B cell (primary cell): ENCODE measurements around the gene WIPI1. TPM values are rescaled to one million over a fixed set of nuclear protein-coding genes. Genes with fewer than 3 reads are reported as not detected.

Experiments
- ATAC-seq: fragments of 200-7000 bp; cut with Tn5 transposase; one replicate; pipeline ENCODE4 v1.10.0; 2021; ENCODE audit warnings: low read depth, mild to moderate bottlenecking, moderate number of reproducible peaks, moderate library complexity
- CTCF ChIA-PET: fragments of 350-600 bp; sonication (Branson Sonifier 250); formaldehyde crosslinking; loops from one replicate; lab custom pipeline; 2021; ENCODE audit warnings: antibody characterized with exemption, inconsistent platforms; lab: Charles Lee
- POLR2A ChIA-PET: fragments of 350-600 bp; sonication (Branson Sonifier 250); formaldehyde crosslinking; loops from one replicate; lab custom pipeline; 2021; ENCODE audit warnings: antibody characterized with exemption; lab: Charles Lee
- DNase-seq: peaks from one replicate; pipeline ENCODE4 v3.0.0; 2013
- H2AFZ ChIP-seq: 2 replicates; pipeline ENCODE4 v1.6.1; 2012; ENCODE audit warnings: mild to moderate bottlenecking, low read depth, low read length; ENCODE audit not compliant: insufficient read depth, poor library complexity, severe bottlenecking
- H3K27ac ChIP-seq, 2 donors: 1 replicate in 1 of 2; 2 replicates in 1 of 2; pipeline ENCODE4 v1.5.1; 2012 to 2013; ENCODE audit warnings: low read length in 2 of 2, mild to moderate bottlenecking in 2 of 2, moderate library complexity in 1 of 2
- H3K27me3 ChIP-seq, 4 experiments: fragments of 200-600 bp in 1 of 4; sonication (generic) in 1 of 4; replicated peaks in 1 of 4; 1 replicate in 2 of 4; 2 replicates in 2 of 4; pipeline versions ENCODE4 v1.6.1 to v1.7.0; 2013 to 2016; ENCODE audit warnings: low read length in 3 of 4, mild to moderate bottlenecking in 2 of 4, mixed read lengths in 1 of 4, moderate library complexity in 1 of 4; ENCODE audit not compliant: insufficient read depth in 4 of 4, control insufficient read depth in 3 of 4; ENCODE audit errors: control extremely low read depth in 1 of 4
- H3K36me3 ChIP-seq, 2 experiments: replicated peaks in 1 of 2; 1 replicate in 1 of 2; 2 replicates in 1 of 2; pipeline versions ENCODE4 v1.6.1 to v1.7.1; 2013; ENCODE audit warnings: low read length in 1 of 2; ENCODE audit not compliant: insufficient read depth in 2 of 2, control insufficient read depth in 1 of 2; ENCODE audit errors: control extremely low read depth in 1 of 2, extremely low read depth in 1 of 2
- H3K4me1 ChIP-seq, 2 donors: fragments of 200-600 bp in 1 of 2; sonication (generic) in 1 of 2; 1 replicate in 1 of 2; 2 replicates in 1 of 2; pipeline versions ENCODE4 v1.5.1 to v1.6.1; 2013 to 2017; ENCODE audit warnings: low read length in 2 of 2; ENCODE audit not compliant: control insufficient read depth in 2 of 2, insufficient read depth in 2 of 2
- H3K4me2 ChIP-seq: replicated peaks from 2 replicates; pipeline ENCODE3; 2012; ENCODE audit warnings: mild to moderate bottlenecking, low read depth, low read length; ENCODE audit not compliant: poor library complexity, severe bottlenecking
- H3K4me3 ChIP-seq, 5 experiments: fragments of 200-600 bp in 1 of 5; sonication (generic) in 1 of 5; 1 replicate in 3 of 5; 2 replicates in 2 of 5; pipeline versions ENCODE4 v1.5.1 to v1.7.0; 2011 to 2016; ENCODE audit warnings: low read length in 4 of 5, mild to moderate bottlenecking in 4 of 5, low read depth in 2 of 5, control low read depth in 1 of 5, moderate library complexity in 1 of 5; ENCODE audit not compliant: insufficient read depth in 1 of 5; ENCODE audit errors: control extremely low read depth in 1 of 5, extremely low read depth in 1 of 5
- H3K79me2 ChIP-seq: fragments of 200-600 bp; sonication (generic); one replicate; pipeline ENCODE4 v1.6.0; 2016; ENCODE audit warnings: low read length; ENCODE audit not compliant: control insufficient read depth, insufficient read depth
- H3K9ac ChIP-seq: fragments of 200-600 bp; sonication (generic); 2 replicates; pipeline ENCODE4 v1.6.1; 2017; ENCODE audit warnings: mild to moderate bottlenecking, low read length, moderate library complexity
- H3K9me3 ChIP-seq, 3 donors: one replicate each; pipeline versions ENCODE4 v1.6.1 to v1.7.1; 2013; ENCODE audit warnings: low read length in 2 of 3; ENCODE audit not compliant: control insufficient read depth in 2 of 3, insufficient read depth in 1 of 3; ENCODE audit errors: control extremely low read depth in 1 of 3
- H4K20me1 ChIP-seq: 2 replicates; pipeline ENCODE4 v1.6.0; 2012; ENCODE audit warnings: mild to moderate bottlenecking, low read length; ENCODE audit not compliant: insufficient read depth, control insufficient read depth, poor library complexity, severe bottlenecking
- H3K27ac Mint-ChIP-seq: one replicate; pipeline ENCODE4 v1.8.0; 2021; ENCODE audit warnings: mixed read lengths
- H3K27me3 Mint-ChIP-seq: one replicate; pipeline ENCODE4 v1.8.0; 2021; ENCODE audit warnings: mixed read lengths
- H3K4me1 Mint-ChIP-seq: one replicate; pipeline ENCODE4 v1.8.0; 2021; ENCODE audit warnings: mixed read lengths
- H3K4me3 Mint-ChIP-seq: one replicate; pipeline ENCODE4 v1.8.0; 2021; ENCODE audit warnings: mixed read lengths
- H3K9me3 Mint-ChIP-seq: one replicate; pipeline ENCODE4 v1.8.0; 2022; ENCODE audit warnings: mixed read lengths; ENCODE audit not compliant: insufficient read depth
- EZH2 ChIP-seq: IDR thresholded peaks from 2 replicates; pipeline ENCODE4 v1.6.1; 2012; ENCODE audit warnings: borderline replicate concordance, low read depth, mild to moderate bottlenecking, moderate library complexity, low read length; ENCODE audit not compliant: insufficient read depth, poor library complexity, severe bottlenecking
- WGBS: methylation state at CpG from one replicate; pipeline ENCODE4 v1.1.5; 2013; ENCODE audit warnings: missing lambda C conversion rate; ENCODE audit not compliant: insufficient coverage; 5-methylcytosine and 5-hydroxymethylcytosine counted together
- intact Hi-C: fragments of 100-400 bp; cut with micrococcal nuclease; formaldehyde crosslinking; loops from one replicate; pipeline ENCODE4 v1.10.0; 2022
- polyA plus RNA-seq: library from polyadenylated mRNA; depleted of rRNA; stranded (reverse); fragments of >200 nt; gene quantifications from 2 replicates; pipeline ENCODE4 v1.2.3, GENCODE V29; 2012
- total RNA-seq, 2 donors: library from RNA; stranded (reverse); fragments of 120-200 nt in 1 of 2; gene quantifications; 1 replicate in 1 of 2; 2 replicates in 1 of 2; pipeline versions ENCODE4 v1.2.3 to v1.2.4, GENCODE V29; 2013 to 2022
- TF ChIP-seq, protein P1 (sequence below): fragments of 200-600 bp; IDR thresholded peaks from one replicate; pipeline ENCODE4 v1.8.0; 2022; ENCODE audit warnings: antibody characterized with exemption, mild to moderate bottlenecking

WIPI1 gene
- total and polyA plus RNA-seq, 2 donors (not counting 1 experiment from before 2014, with no cell fraction given), result 6.0 to 14.7 TPM

GRCh38 chr17:68480885-68481284 lies 23.6 kb upstream of the WIPI1 start:
- H3K4me3 ChIP-seq, result no peak overlapping the region
- peaks cover 0 to 10% (median 2%) of the 10 kb centered on the region in 4 experiments for H3K27me3 ChIP-seq
- Mint-ChIP-seq H3K27ac (no peak overlapping the region), H3K27me3 (peaks cover 21% of the 10 kb centered on the region), H3K4me3 (no peak overlapping the region), H3K4me1 (peaks cover under 1% of the 10 kb centered on the region), H3K9me3 (no peaks in the 10 kb centered on the region)
- ATAC-seq (no peak), DNase-seq (no peak)
- H3K4me1 ChIP-seq, result no peaks in the 10 kb centered on the region
- no peak overlapping the region for H3K9ac ChIP-seq
- WGBS, result no CpG with 5 or more reads among the region's 4 CpGs
- no peaks in the 10 kb centered on the region for H3K36me3 ChIP-seq
- H4K20me1 ChIP-seq, result no peaks in the 10 kb centered on the region
- H3K27ac ChIP-seq, result no peak overlapping the region
- TF ChIP-seq, protein P1, sequence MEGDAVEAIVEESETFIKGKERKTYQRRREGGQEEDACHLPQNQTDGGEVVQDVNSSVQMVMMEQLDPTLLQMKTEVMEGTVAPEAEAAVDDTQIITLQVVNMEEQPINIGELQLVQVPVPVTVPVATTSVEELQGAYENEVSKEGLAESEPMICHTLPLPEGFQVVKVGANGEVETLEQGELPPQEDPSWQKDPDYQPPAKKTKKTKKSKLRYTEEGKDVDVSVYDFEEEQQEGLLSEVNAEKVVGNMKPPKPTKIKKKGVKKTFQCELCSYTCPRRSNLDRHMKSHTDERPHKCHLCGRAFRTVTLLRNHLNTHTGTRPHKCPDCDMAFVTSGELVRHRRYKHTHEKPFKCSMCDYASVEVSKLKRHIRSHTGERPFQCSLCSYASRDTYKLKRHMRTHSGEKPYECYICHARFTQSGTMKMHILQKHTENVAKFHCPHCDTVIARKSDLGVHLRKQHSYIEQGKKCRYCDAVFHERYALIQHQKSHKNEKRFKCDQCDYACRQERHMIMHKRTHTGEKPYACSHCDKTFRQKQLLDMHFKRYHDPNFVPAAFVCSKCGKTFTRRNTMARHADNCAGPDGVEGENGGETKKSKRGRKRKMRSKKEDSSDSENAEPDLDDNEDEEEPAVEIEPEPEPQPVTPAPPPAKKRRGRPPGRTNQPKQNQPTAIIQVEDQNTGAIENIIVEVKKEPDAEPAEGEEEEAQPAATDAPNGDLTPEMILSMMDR, result no peak
- no peak for TF ChIP-seq EZH2
- intact Hi-C loops, result no loop called here
- H3K9me3 ChIP-seq, result peaks cover 3 to 11% (median 4%) of the 10 kb centered on the region in 3 donors
- no peaks in the 10 kb centered on the region for H3K79me2 ChIP-seq
- ChIA-PET CTCF (interaction anchor here (1.9 to 2.0 kb wide), 2 partner anchors 14 to 17 kb away, joined by 5 to 6 read pairs; no protein-coding TSS in a partner anchor), POLR2A (no interaction called here)
- no peak overlapping the region for H2AFZ ChIP-seq
- no peak overlapping the region for H3K4me2 ChIP-seq

- Histone ChIP-seq H4K20me1 (no peaks in the 10 kb centered on the region), H3K4me1 (peaks cover 0 to 1% of the 10 kb centered on the region in 2 donors), H3K27ac (no peak overlapping the region), H3K4me3 (no peak overlapping the region), H3K79me2 (no peaks in the 10 kb centered on the region), H3K4me2 (no peak overlapping the region), H3K9me3 (no peaks in the 10 kb centered on the region), H3K27me3 (no peaks in the 10 kb centered on the region), H3K36me3 (no peaks in the 10 kb centered on the region), H3K9ac (no peak overlapping the region), H2AFZ (no peak overlapping the region)
- no peak overlapping the region for H3K4me3 Mint-ChIP-seq
- CTCF ChIA-PET, result interaction anchor here (1.0 to 1.8 kb wide), 2 partner anchors 12 to 28 kb away, joined by 3 to 4 read pairs; no protein-coding TSS in a partner anchor
- POLR2A ChIA-PET, result no interaction called here
- ATAC-seq (no peak), DNase-seq (no peak)
- peaks cover 2% of the 10 kb centered on the region for H3K4me1 Mint-ChIP-seq
- intact Hi-C loops, result no loop called here
- H3K27ac Mint-ChIP-seq, result no peak overlapping the region
- peaks cover 9% of the 10 kb centered on the region for H3K27me3 Mint-ChIP-seq
- no CpG with 5 or more reads among the region's 1 CpG for WGBS
- no peaks in the 10 kb centered on the region for H3K9me3 Mint-ChIP-seq
- TF ChIP-seq, protein P1, result no peak
- TF ChIP-seq EZH2, result no peak
Measured at GRCh38 chr17:68470961-68471360, 13.7 kb upstream of the WIPI1 start.
